SK-N-SH treated with all-trans-retinoic acid at 6 μM for 48 hours (cell line): Measurements from ENCODE around the gene C10orf95.

ENCODE experiments used
- ESRRG ChIP-seq: fragments of 250-450 bp; sonication (Bioruptor Pico); IDR thresholded peaks from 2 replicates; pipeline ENCODE4 v1.6.1; 2021; ENCODE audit warnings: mild to moderate bottlenecking
- GLIS3 ChIP-seq: fragments of 250-450 bp; sonication (Bioruptor Pico); IDR thresholded peaks from 2 replicates; pipeline ENCODE4 v1.5.0; 2020; ENCODE audit warnings: mild to moderate bottlenecking, moderate library complexity
- PATZ1 ChIP-seq: fragments of 250-450 bp; sonication (Bioruptor Pico); IDR thresholded peaks from 2 replicates; pipeline ENCODE4 v1.8.0; 2020; ENCODE audit warnings: mild to moderate bottlenecking, moderate library complexity, borderline replicate concordance
- POU6F1 ChIP-seq: fragments of 250-450 bp; sonication (Bioruptor Pico); IDR thresholded peaks from 2 replicates; pipeline ENCODE4 v1.8.0; 2021; ENCODE audit warnings: low read depth, mild to moderate bottlenecking, moderate library complexity, borderline replicate concordance
- RARB ChIP-seq: fragments of 250-450 bp; sonication (Bioruptor Pico); IDR thresholded peaks from 2 replicates; pipeline ENCODE4 v1.8.0; 2021; ENCODE audit warnings: mild to moderate bottlenecking, moderate library complexity
- TCF4 ChIP-seq: fragments of 250-450 bp; sonication (Bioruptor Pico); IDR thresholded peaks from 2 replicates; pipeline ENCODE4 v1.8.0; 2021; ENCODE audit warnings: mild to moderate bottlenecking, moderate library complexity, borderline replicate concordance
- TOX ChIP-seq: fragments of 250-450 bp; sonication (Bioruptor Pico); IDR thresholded peaks from 2 replicates; pipeline ENCODE4 v1.8.0; 2021; ENCODE audit warnings: mild to moderate bottlenecking, moderate library complexity, borderline replicate concordance
- TSHZ2 ChIP-seq: fragments of 250-450 bp; sonication (Bioruptor Pico); IDR thresholded peaks from 2 replicates; pipeline ENCODE4 v1.5.0; 2020; ENCODE audit warnings: mild to moderate bottlenecking, moderate library complexity
- ZFP3 ChIP-seq: fragments of 250-450 bp; sonication (Bioruptor Pico); IDR thresholded peaks from 2 replicates; pipeline ENCODE4 v1.5.0; 2020; ENCODE audit warnings: mild to moderate bottlenecking, moderate library complexity
- ZFP30 ChIP-seq: fragments of 450-650 bp; formaldehyde crosslinking; IDR thresholded peaks from 2 replicates; pipeline ENCODE4 v1.5.0; 2022; ENCODE audit warnings: mild to moderate bottlenecking, moderate library complexity
- ZNF70 ChIP-seq: fragments of 450-650 bp; formaldehyde crosslinking; IDR thresholded peaks from 2 replicates; pipeline ENCODE4 v1.5.0; 2020; ENCODE audit warnings: mild to moderate bottlenecking, moderate library complexity

- TF ChIP-seq ZFP30 (CRISPR knock-in tag) (no peak), TOX (no peak), TCF4 (CRISPR knock-in tag) (no peak), POU6F1 (no peak), TSHZ2 (CRISPR knock-in tag) (no peak), ZNF70 (CRISPR knock-in tag) (no peak), PATZ1 (CRISPR knock-in tag) (no peak), RARB (CRISPR knock-in tag) (no peak), ESRRG (CRISPR knock-in tag) (no peak), ZFP3 (CRISPR knock-in tag) (no peak), GLIS3 (CRISPR knock-in tag) (no peak)
These were observed 27.2 kb downstream of the C10orf95 start for GRCh38 chr10:102424145-102424544.
